ENCODE measurements around the gene PKD1.

PKD1 gene

GRCh38 chr16:2042171-2042985, 93.3 kb downstream of the PKD1 start:
- TF ChIP-seq POLR2A (IDR thresholded peaks at IDR 0.05; ENCODE audit: low read length) (no peak), GATA1 (IDR thresholded peaks at IDR 0.05; ENCODE audit: low read depth, low read length) (no peak)

GRCh38 chr16:2040787-2041522, 94.7 kb downstream of the PKD1 start:
- no peak for DNase-seq
- TF ChIP-seq GATA1 (IDR thresholded peaks at IDR 0.05; ENCODE audit: low read depth, low read length): no peak
- no peak for TF ChIP-seq POLR2A (IDR thresholded peaks at IDR 0.05; ENCODE audit: low read length)

More at GRCh38 chr16:2042171-2042985, 93.3 kb downstream of the PKD1 start:
- no peak for DNase-seq

GRCh38 chr16:2040041-2040786, 95.5 kb downstream of the PKD1 start:
- TF ChIP-seq GATA1 (IDR thresholded peaks at IDR 0.05; ENCODE audit: low read depth, low read length): no peak
- TF ChIP-seq POLR2A (IDR thresholded peaks at IDR 0.05; ENCODE audit: low read length): no peak

GRCh38 chr16:2039274-2040031, 96.2 kb downstream of the PKD1 start:
- no peak for DNase-seq
- TF ChIP-seq GATA1 (IDR thresholded peaks at IDR 0.05; ENCODE audit: low read depth, low read length) (no peak), POLR2A (IDR thresholded peaks at IDR 0.05; ENCODE audit: low read length) (no peak)

More at GRCh38 chr16:2040041-2040786, 95.5 kb downstream of the PKD1 start:
- no peak for DNase-seq
